Measurements from ENCODE around the gene WDR64. TPM values are rescaled to one million over a fixed set of nuclear protein-coding genes. Genes with fewer than 3 reads are reported as not detected.

The WDR64 gene
- total and polyA plus RNA-seq, 2 of the 4 experiments (the other 2 are of a cell fraction), result not detected

DNA sequence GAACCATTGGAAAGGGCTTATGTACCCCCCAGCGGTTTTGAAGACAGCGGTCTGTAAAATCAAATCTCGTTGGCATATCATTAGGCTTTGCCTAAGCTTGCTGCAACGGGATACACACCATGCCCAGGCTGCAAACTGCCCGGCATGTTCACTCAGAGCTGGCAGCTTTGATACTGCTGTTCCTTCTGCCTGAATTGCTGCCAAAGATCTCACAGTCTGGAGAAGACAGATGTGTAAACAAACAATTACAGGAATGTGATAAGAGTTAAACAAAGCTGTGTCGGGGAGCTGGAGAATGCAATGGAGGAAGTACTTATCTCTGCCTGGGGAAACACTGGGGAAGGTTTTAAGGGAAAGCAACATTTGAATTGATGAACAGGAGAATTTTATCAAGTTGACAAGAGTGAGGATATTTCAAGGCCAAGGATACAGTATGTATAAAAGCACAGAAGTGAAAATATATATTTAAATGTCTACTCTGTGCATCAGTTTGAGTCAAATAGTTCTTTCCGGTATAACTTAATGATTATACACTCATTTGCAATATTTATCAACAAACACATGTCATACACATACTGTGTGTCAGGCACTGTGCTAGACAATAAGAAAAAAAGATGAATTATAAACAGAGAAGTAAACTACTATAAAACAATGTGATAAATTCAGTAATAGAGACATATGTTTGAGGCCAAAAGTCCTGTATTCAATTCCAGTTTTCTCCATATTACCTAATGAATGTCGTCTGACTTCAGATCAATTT, 41.8 kb upstream of the WDR64 start:
- no peaks in the 10 kb centered on the region for H3K36me3 ChIP-seq (ENCODE audit: control insufficient read depth, insufficient read depth, low read length)
- H3K4ac ChIP-seq (ENCODE audit: low read depth, low read length), result no peak overlapping the region
- H2BK5ac ChIP-seq (ENCODE audit: low read depth, low read length, poor library complexity, severe bottlenecking), result peak overlapping the region; percentile 33
- TF ChIP-seq RCOR1 (IDR thresholded peaks at IDR 0.05; ENCODE audit: insufficient replicate concordance, low read length) (no peak), NFE2L2 (IDR thresholded peaks at IDR 0.05; ENCODE audit: low read depth, low read length) (no peak), MAFK (IDR thresholded peaks at IDR 0.05; ENCODE audit: low read depth, low read length) (no peak), SMC3 (IDR thresholded peaks at IDR 0.05; ENCODE audit: low read depth, low read length) (no peak), POLR2A (IDR thresholded peaks at IDR 0.05; ENCODE audit: low read depth, low read length) (no peak), CEBPB (IDR thresholded peaks at IDR 0.05; ENCODE audit: low read depth, low read length) (no peak), CHD1 (IDR thresholded peaks at IDR 0.05; ENCODE audit: low read depth, low read length) (no peak)
- TF ChIP-seq, protein P1, sequence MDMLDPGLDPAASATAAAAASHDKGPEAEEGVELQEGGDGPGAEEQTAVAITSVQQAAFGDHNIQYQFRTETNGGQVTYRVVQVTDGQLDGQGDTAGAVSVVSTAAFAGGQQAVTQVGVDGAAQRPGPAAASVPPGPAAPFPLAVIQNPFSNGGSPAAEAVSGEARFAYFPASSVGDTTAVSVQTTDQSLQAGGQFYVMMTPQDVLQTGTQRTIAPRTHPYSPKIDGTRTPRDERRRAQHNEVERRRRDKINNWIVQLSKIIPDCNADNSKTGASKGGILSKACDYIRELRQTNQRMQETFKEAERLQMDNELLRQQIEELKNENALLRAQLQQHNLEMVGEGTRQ (IDR thresholded peaks at IDR 0.05; ENCODE audit: low read depth, low read length), result no peak
- TF ChIP-seq, protein P2, sequence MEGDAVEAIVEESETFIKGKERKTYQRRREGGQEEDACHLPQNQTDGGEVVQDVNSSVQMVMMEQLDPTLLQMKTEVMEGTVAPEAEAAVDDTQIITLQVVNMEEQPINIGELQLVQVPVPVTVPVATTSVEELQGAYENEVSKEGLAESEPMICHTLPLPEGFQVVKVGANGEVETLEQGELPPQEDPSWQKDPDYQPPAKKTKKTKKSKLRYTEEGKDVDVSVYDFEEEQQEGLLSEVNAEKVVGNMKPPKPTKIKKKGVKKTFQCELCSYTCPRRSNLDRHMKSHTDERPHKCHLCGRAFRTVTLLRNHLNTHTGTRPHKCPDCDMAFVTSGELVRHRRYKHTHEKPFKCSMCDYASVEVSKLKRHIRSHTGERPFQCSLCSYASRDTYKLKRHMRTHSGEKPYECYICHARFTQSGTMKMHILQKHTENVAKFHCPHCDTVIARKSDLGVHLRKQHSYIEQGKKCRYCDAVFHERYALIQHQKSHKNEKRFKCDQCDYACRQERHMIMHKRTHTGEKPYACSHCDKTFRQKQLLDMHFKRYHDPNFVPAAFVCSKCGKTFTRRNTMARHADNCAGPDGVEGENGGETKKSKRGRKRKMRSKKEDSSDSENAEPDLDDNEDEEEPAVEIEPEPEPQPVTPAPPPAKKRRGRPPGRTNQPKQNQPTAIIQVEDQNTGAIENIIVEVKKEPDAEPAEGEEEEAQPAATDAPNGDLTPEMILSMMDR (conservative IDR thresholded peaks at IDR 0.05; ENCODE audit: low read depth, low read length), result no peak
- peak overlapping the region; percentile 10 for H3K4me2 ChIP-seq (ENCODE audit: low read depth, low read length)
- dilution Hi-C loops (cut with HindIII; ENCODE audit: low sequenced_read_pairs, unreplicated experiment), result no loop called here
- intact Hi-C loops (cut with micrococcal nuclease), result loop anchor here (1.0 to 5.0 kb wide), 4 partner anchors 30 to 389 kb away; partner anchors contain the start of genes CHML, KMO, MAP1LC3C and OPN3
- CTCF ChIA-PET, result interaction anchor here (0.5 to 2.7 kb wide), 16 partner anchors 11 to 388 kb away, joined by 3 to 9 read pairs (median 4); partner anchors contain the start of gene MAP1LC3C
- H3K79me1 ChIP-seq (ENCODE audit: low read depth in 1 of 2, low read length in 2 of 2), result peaks cover 3 to 8% of the 10 kb centered on the region in 2 experiments; a peak in 1 of 4 replicates
- DNase-seq (peak; percentile 60), ATAC-seq (ENCODE audit: low read depth) (peak; percentile 46)
- H4K8ac ChIP-seq (ENCODE audit: low read depth in 2 of 2, low read length in 2 of 2), result no peak overlapping the region
- no peak overlapping the region for H4K5ac ChIP-seq (ENCODE audit: low read depth, low read length)
- no peak overlapping the region for H2AK5ac ChIP-seq (ENCODE audit: low read depth, low read length)
- peak overlapping the region; percentile 70 for H2AFZ ChIP-seq (replicated peaks; ENCODE audit: low read length, poor library complexity)
- H3K27me3 ChIP-seq (ENCODE audit: control insufficient read depth, insufficient read depth, low read length), result no peaks in the 10 kb centered on the region
- H3K4me3 ChIP-seq (ENCODE audit: insufficient read depth, low read depth, low read length), result no peak overlapping the region
- no peak overlapping the region for H3K56ac ChIP-seq (ENCODE audit: extremely low read depth, insufficient read depth, low read length)
- no peak overlapping the region for H3K23ac ChIP-seq (ENCODE audit: low read depth, low read length)
- no peak overlapping the region; the same call in 1 of the 2 replicates for H3K14ac ChIP-seq (replicated peaks; ENCODE audit: low read depth, low read length)
- peaks cover 3% of the 10 kb centered on the region; the same call in 1 of the 2 replicates for H3K9me1 ChIP-seq (ENCODE audit: insufficient read depth, low read length)
- in situ Hi-C loops (cut with MboI; ENCODE audit: low sequenced_read_pairs), result loop anchor here (5.0 to 25.0 kb wide), 2 partner anchors 227 to 1702 kb away; no protein-coding TSS in a partner anchor
- H4K91ac ChIP-seq (ENCODE audit: insufficient read depth, low read depth, low read length), result no peak overlapping the region
- H2BK15ac ChIP-seq (ENCODE audit: low read depth, low read length), result no peak overlapping the region
- H3K27ac ChIP-seq (ENCODE audit: insufficient read depth, low read length), result peak overlapping the region; percentile 45; the same call in 1 of the 2 replicates
- 11% methylated on average over 5 of the region's 8 CpGs; no CpG with 5 or more reads in 1 of the 2 experiments for WGBS, 2 experiments (ENCODE audit: extremely low coverage in 2 of 2, insufficient read length in 1 of 2)
- 0 out of 2 replicates have a peak overlapping the region, but pooled peaks have one; percentile 11 for H2BK120ac ChIP-seq (ENCODE audit: low read depth, low read length)
- no peak overlapping the region for H3K18ac ChIP-seq (ENCODE audit: low read depth, low read length)
- H3K9me3 ChIP-seq (ENCODE audit: control insufficient read depth, insufficient read depth, low read length), result no peaks in the 10 kb centered on the region
- BruUV-seq (replicated peaks), result no TSS peak
- no peak overlapping the region for H2BK20ac ChIP-seq (ENCODE audit: low read depth, low read length)
- no peaks in the 10 kb centered on the region for H4K20me1 ChIP-seq (ENCODE audit: insufficient read depth, low read length)
- peaks cover 15% of the 10 kb centered on the region for H3K4me1 ChIP-seq (ENCODE audit: control insufficient read depth, insufficient read depth, low read length)
- POLR2A ChIA-PET (ENCODE audit: unreplicated experiment), result no interaction called here
- no peak overlapping the region for H2AK9ac ChIP-seq (replicated peaks; ENCODE audit: low read depth, low read length, poor library complexity)
- H3K9ac ChIP-seq (ENCODE audit: low read depth, low read length), result no peak overlapping the region
